ENCODE data around the gene TAAR6. TPM values are rescaled to one million over a fixed set of nuclear protein-coding genes. Genes with fewer than 3 reads are reported as not detected.

TAAR6 gene
- total RNA-seq, 1 experiment from 2014 or later, result not detected

- Mint-ChIP-seq H3K27ac (no peak overlapping the region; the same call in 1 of the 2 replicates), H3K9me3 (no peaks in the 10 kb centered on the region), H3K4me3 (no peak overlapping the region), H3K4me1 (peaks cover 38% of the 10 kb centered on the region), H3K27me3 (ENCODE audit: low read depth) (no peaks in the 10 kb centered on the region), H3K36me3 (no peaks in the 10 kb centered on the region)
- ChIA-PET CTCF (no interaction called here), POLR2A (no interaction called here)
- ATAC-seq (peak; percentile 81), DNase-seq (ENCODE audit: low spot score) (no peak)
- TF ChIP-seq ZNF416 (CRISPR knock-in tag; IDR thresholded peaks at IDR 0.05) (no peak), ATF1 (CRISPR knock-in tag; IDR thresholded peaks at IDR 0.05) (no peak), NFATC4 (CRISPR knock-in tag; IDR thresholded peaks at IDR 0.05) (no peak), HMGA2 (CRISPR knock-in tag; IDR thresholded peaks at IDR 0.05) (no peak), ZNF512 (CRISPR knock-in tag; IDR thresholded peaks at IDR 0.05; ENCODE audit: borderline replicate concordance) (no peak), NFYB (CRISPR knock-in tag; conservative IDR thresholded peaks at IDR 0.05; ENCODE audit: low read depth) (no peak), GTF2I (CRISPR knock-in tag; conservative IDR thresholded peaks at IDR 0.05) (no peak), OVOL2 (CRISPR knock-in tag; IDR thresholded peaks at IDR 0.05; ENCODE audit: borderline replicate concordance) (no peak), JUN (CRISPR knock-in tag; IDR thresholded peaks at IDR 0.05) (no peak), ZMAT4 (CRISPR knock-in tag; IDR thresholded peaks at IDR 0.05) (no peak), MXD4 (CRISPR knock-in tag; IDR thresholded peaks at IDR 0.05; ENCODE audit: borderline replicate concordance) (no peak)
Observed at GRCh38 chr6:132569170-132569569, 952 bp upstream of the TAAR6 start.

- Mint-ChIP-seq H3K9me3 (no peaks in the 10 kb centered on the region), H3K4me1 (peaks cover 38% of the 10 kb centered on the region), H3K4me3 (no peak overlapping the region), H3K36me3 (no peaks in the 10 kb centered on the region), H3K27ac (no peak overlapping the region), H3K27me3 (ENCODE audit: low read depth) (no peaks in the 10 kb centered on the region)
- TF ChIP-seq ERG (CRISPR knock-in tag; IDR thresholded peaks at IDR 0.05), result no peak
- no peak for TF ChIP-seq NR3C1 (CRISPR knock-in tag; conservative IDR thresholded peaks at IDR 0.05; ENCODE audit: low read depth)
- no peak for TF ChIP-seq NFATC4 (CRISPR knock-in tag; IDR thresholded peaks at IDR 0.05)
- TF ChIP-seq ZNF232 (CRISPR knock-in tag; IDR thresholded peaks at IDR 0.05), result no peak
- TF ChIP-seq TEAD4 (CRISPR knock-in tag; IDR thresholded peaks at IDR 0.05), result no peak
- TF ChIP-seq CTCF (IDR thresholded peaks at IDR 0.05), result no peak
- TF ChIP-seq AR (CRISPR knock-in tag; IDR thresholded peaks at IDR 0.05), result no peak
- TF ChIP-seq GABPB1 (CRISPR knock-in tag; IDR thresholded peaks at IDR 0.05), result no peak
- TF ChIP-seq MLX (CRISPR knock-in tag; IDR thresholded peaks at IDR 0.05), result no peak
- TF ChIP-seq ARID4B (CRISPR knock-in tag; IDR thresholded peaks at IDR 0.05; ENCODE audit: borderline replicate concordance), result no peak
- POLR2A ChIA-PET, result no interaction called here
- CTCF ChIA-PET, result interaction anchor here (0.7 kb wide), 1 partner anchor 88 kb away, joined by 4 read pairs; no protein-coding TSS in a partner anchor
- DNase-seq (ENCODE audit: low spot score) (no peak), ATAC-seq (no peak)
Observed at GRCh38 chr6:132571774-132572173, 1.7 kb downstream of the TAAR6 start.

Data from WTC11 (cell line).